Activated CD4-positive, alpha-beta T cell treated with anti-CD3 and anti-CD28 coated beads, Interleukin-2, Interleukin-6, amounts not matched to agents 100 ng/mL and 50 ng/mL, durations not matched to agents 16 hours and 8 hours (primary cell): ENCODE data around the gene TGFBR2.

Experiments
- DNase-seq: peaks from one replicate; pipeline ENCODE4 v3.0.0-alpha.2; 2020

Gene TGFBR2

GRCh38 chr3:30695302-30696061 is 89.1 kb downstream of the TGFBR2 start:
- no peak for DNase-seq

GRCh38 chr3:30696403-30696819 is 90.0 kb downstream of the TGFBR2 start:
- DNase-seq: no peak

GRCh38 chr3:30696896-30697295 is 90.5 kb downstream of the TGFBR2 start:
- no peak for DNase-seq

GRCh38 chr3:30698549-30698948 is 92.1 kb downstream of the TGFBR2 start:
- DNase-seq: no peak

- no peak for DNase-seq
Observed at GRCh38 chr3:30699927-30700326, 93.5 kb downstream of the TGFBR2 start.

- DNase-seq: no peak
Observed at GRCh38 chr3:30700702-30701321, 94.4 kb downstream of the TGFBR2 start.

- no peak for DNase-seq
Observed at GRCh38 chr3:30702038-30702827, 95.8 kb downstream of the TGFBR2 start.

GRCh38 chr3:30702828-30703397 is 96.5 kb downstream of the TGFBR2 start:
- DNase-seq: no peak

GRCh38 chr3:30704931-30705890 is 98.8 kb downstream of the TGFBR2 start:
- DNase-seq: no peak

- DNase-seq: no peak
Observed at GRCh38 chr3:30707825-30708224, 101.4 kb downstream of the TGFBR2 start.

GRCh38 chr3:30708472-30708871 is 102.1 kb downstream of the TGFBR2 start:
- no peak for DNase-seq

- no peak for DNase-seq
Observed at GRCh38 chr3:30710017-30710416, 103.6 kb downstream of the TGFBR2 start.

GRCh38 chr3:30711151-30711550 is 104.8 kb downstream of the TGFBR2 start:
- DNase-seq: no peak

GRCh38 chr3:30711867-30712266 is 105.5 kb downstream of the TGFBR2 start:
- DNase-seq: no peak

GRCh38 chr3:30712991-30713390 is 106.6 kb downstream of the TGFBR2 start:
- DNase-seq: no peak

GRCh38 chr3:30713885-30714503 is 107.6 kb downstream of the TGFBR2 start:
- no peak for DNase-seq

GRCh38 chr3:30719536-30719935 is 113.1 kb downstream of the TGFBR2 start:
- no peak for DNase-seq

GRCh38 chr3:30720586-30721313 is 114.3 kb downstream of the TGFBR2 start:
- no peak for DNase-seq

- no peak for DNase-seq
Observed at GRCh38 chr3:30721314-30721634, 114.9 kb downstream of the TGFBR2 start.

GRCh38 chr3:30723211-30723610 is 116.8 kb downstream of the TGFBR2 start:
- DNase-seq: no peak

GRCh38 chr3:30724863-30725262 is 118.5 kb downstream of the TGFBR2 start:
- no peak for DNase-seq
